ENCODE measurements around the gene ZNF860. TPM values are rescaled to one million over a fixed set of nuclear protein-coding genes. Genes with fewer than 3 reads are reported as not detected.

The ZNF860 gene
- total and polyA plus RNA-seq, 2 of the 4 experiments (the other 2 are of a cell fraction) = 0.18 to 0.26 TPM

- H4K20me1 ChIP-seq (ENCODE audit: insufficient read depth, low read length) = no peaks in the 10 kb centered on the region
- H3K27ac ChIP-seq (ENCODE audit: insufficient read depth, low read length) = no peak overlapping the region
- no TSS peak for BruUV-seq (replicated peaks)
- no peak overlapping the region for H3K4me2 ChIP-seq (ENCODE audit: low read depth, low read length)
- H3K9ac ChIP-seq (ENCODE audit: low read depth, low read length) = no peak overlapping the region
- no peak overlapping the region for H3K14ac ChIP-seq (replicated peaks; ENCODE audit: low read depth, low read length)
- TF ChIP-seq, protein P1, sequence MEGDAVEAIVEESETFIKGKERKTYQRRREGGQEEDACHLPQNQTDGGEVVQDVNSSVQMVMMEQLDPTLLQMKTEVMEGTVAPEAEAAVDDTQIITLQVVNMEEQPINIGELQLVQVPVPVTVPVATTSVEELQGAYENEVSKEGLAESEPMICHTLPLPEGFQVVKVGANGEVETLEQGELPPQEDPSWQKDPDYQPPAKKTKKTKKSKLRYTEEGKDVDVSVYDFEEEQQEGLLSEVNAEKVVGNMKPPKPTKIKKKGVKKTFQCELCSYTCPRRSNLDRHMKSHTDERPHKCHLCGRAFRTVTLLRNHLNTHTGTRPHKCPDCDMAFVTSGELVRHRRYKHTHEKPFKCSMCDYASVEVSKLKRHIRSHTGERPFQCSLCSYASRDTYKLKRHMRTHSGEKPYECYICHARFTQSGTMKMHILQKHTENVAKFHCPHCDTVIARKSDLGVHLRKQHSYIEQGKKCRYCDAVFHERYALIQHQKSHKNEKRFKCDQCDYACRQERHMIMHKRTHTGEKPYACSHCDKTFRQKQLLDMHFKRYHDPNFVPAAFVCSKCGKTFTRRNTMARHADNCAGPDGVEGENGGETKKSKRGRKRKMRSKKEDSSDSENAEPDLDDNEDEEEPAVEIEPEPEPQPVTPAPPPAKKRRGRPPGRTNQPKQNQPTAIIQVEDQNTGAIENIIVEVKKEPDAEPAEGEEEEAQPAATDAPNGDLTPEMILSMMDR (conservative IDR thresholded peaks at IDR 0.05; ENCODE audit: low read depth, low read length) = no peak
- TF ChIP-seq NFE2L2 (IDR thresholded peaks at IDR 0.05; ENCODE audit: low read depth, low read length) (no peak), RFX5 (IDR thresholded peaks at IDR 0.05; ENCODE audit: low read depth, low read length) (no peak), BHLHE40 (IDR thresholded peaks at IDR 0.05; ENCODE audit: low read depth, low read length) (no peak), CHD1 (IDR thresholded peaks at IDR 0.05; ENCODE audit: low read depth, low read length) (no peak), RCOR1 (IDR thresholded peaks at IDR 0.05; ENCODE audit: insufficient replicate concordance, low read length) (no peak), FOS (IDR thresholded peaks at IDR 0.05; ENCODE audit: low read depth, low read length) (no peak), MXI1 (IDR thresholded peaks at IDR 0.05; ENCODE audit: borderline replicate concordance, low read depth, low read length) (no peak), MAZ (IDR thresholded peaks at IDR 0.05; ENCODE audit: borderline replicate concordance, low read depth, low read length) (no peak), POLR2A (IDR thresholded peaks at IDR 0.05; ENCODE audit: low read depth, low read length) (no peak), MAFK (IDR thresholded peaks at IDR 0.05; ENCODE audit: low read depth, low read length) (no peak), SMC3 (IDR thresholded peaks at IDR 0.05; ENCODE audit: low read depth, low read length) (no peak), CEBPB (IDR thresholded peaks at IDR 0.05; ENCODE audit: low read depth, low read length) (no peak), ELK1 (IDR thresholded peaks at IDR 0.05; ENCODE audit: borderline replicate concordance, low read depth, low read length) (no peak)
- TF ChIP-seq, protein P2, sequence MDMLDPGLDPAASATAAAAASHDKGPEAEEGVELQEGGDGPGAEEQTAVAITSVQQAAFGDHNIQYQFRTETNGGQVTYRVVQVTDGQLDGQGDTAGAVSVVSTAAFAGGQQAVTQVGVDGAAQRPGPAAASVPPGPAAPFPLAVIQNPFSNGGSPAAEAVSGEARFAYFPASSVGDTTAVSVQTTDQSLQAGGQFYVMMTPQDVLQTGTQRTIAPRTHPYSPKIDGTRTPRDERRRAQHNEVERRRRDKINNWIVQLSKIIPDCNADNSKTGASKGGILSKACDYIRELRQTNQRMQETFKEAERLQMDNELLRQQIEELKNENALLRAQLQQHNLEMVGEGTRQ (IDR thresholded peaks at IDR 0.05; ENCODE audit: low read depth, low read length) = no peak
- H3K4me1 ChIP-seq (ENCODE audit: control insufficient read depth, insufficient read depth, low read length) = peaks cover 3% of the 10 kb centered on the region
- no peak overlapping the region for H3K18ac ChIP-seq (ENCODE audit: low read depth, low read length)
- intact Hi-C loops (cut with micrococcal nuclease) (no loop called here), in situ Hi-C loops (cut with MboI; ENCODE audit: low sequenced_read_pairs) (no loop called here), dilution Hi-C loops (cut with HindIII; ENCODE audit: low sequenced_read_pairs, unreplicated experiment) (no loop called here)
- H2BK15ac ChIP-seq (ENCODE audit: low read depth, low read length) = no peak overlapping the region
- H3K9me3 ChIP-seq (ENCODE audit: control insufficient read depth, insufficient read depth, low read length) = peaks cover 3% of the 10 kb centered on the region; the same call in 1 of the 2 replicates
- no peak overlapping the region for H4K5ac ChIP-seq (ENCODE audit: low read depth, low read length)
- H2BK120ac ChIP-seq (ENCODE audit: low read depth, low read length) = no peak overlapping the region
- WGBS, 2 experiments (ENCODE audit: extremely low coverage in 2 of 2, insufficient read length in 1 of 2) = no CpG with 5 or more reads among the region's 4 CpGs
- ChIA-PET POLR2A (ENCODE audit: unreplicated experiment) (interaction anchor here (0.5 to 0.6 kb wide), 2 partner anchors 108 to 381 kb away, joined by 3 to 9 read pairs; no protein-coding TSS in a partner anchor), CTCF (interaction anchor here (0.6 kb wide), 1 partner anchor 18 kb away, joined by 7 read pairs; no protein-coding TSS in a partner anchor)
- H3K56ac ChIP-seq (ENCODE audit: extremely low read depth, insufficient read depth, low read length) = no peak overlapping the region
- no peak for DNase-seq
- H3K79me1 ChIP-seq (ENCODE audit: low read depth in 1 of 2, low read length in 2 of 2) = peaks cover 4 to 9% of the 10 kb centered on the region in 2 experiments; a peak in 1 of 4 replicates
- ATAC-seq (ENCODE audit: low read depth) = no peak
- H3K4ac ChIP-seq (ENCODE audit: low read depth, low read length) = no peak overlapping the region
- no peak overlapping the region for H4K91ac ChIP-seq (ENCODE audit: insufficient read depth, low read depth, low read length)
- peaks cover 3% of the 10 kb centered on the region; the same call in 1 of the 2 replicates for H3K9me1 ChIP-seq (ENCODE audit: insufficient read depth, low read length)
- H3K36me3 ChIP-seq (ENCODE audit: control insufficient read depth, insufficient read depth, low read length) = no peaks in the 10 kb centered on the region
- no peak overlapping the region for H2AK9ac ChIP-seq (replicated peaks; ENCODE audit: low read depth, low read length, poor library complexity)
- no peak overlapping the region for H3K4me3 ChIP-seq (ENCODE audit: insufficient read depth, low read depth, low read length)
- no peak overlapping the region; the same call in 1 of the 2 replicates for H3K23ac ChIP-seq (ENCODE audit: low read depth, low read length)
- no peak overlapping the region for H2BK20ac ChIP-seq (ENCODE audit: low read depth, low read length)
- H2AK5ac ChIP-seq (ENCODE audit: low read depth, low read length) = no peak overlapping the region
- no peak overlapping the region for H4K8ac ChIP-seq (ENCODE audit: low read depth in 2 of 2, low read length in 2 of 2)
- H3K27me3 ChIP-seq (ENCODE audit: control insufficient read depth, insufficient read depth, low read length) = no peaks in the 10 kb centered on the region
- H2AFZ ChIP-seq (replicated peaks; ENCODE audit: low read length, poor library complexity) = no peak overlapping the region
- H2BK5ac ChIP-seq (ENCODE audit: low read depth, low read length, poor library complexity, severe bottlenecking) = no peak overlapping the region
Measured at GRCh38 chr3:31947162-31947561, 34.4 kb upstream of the ZNF860 start.

All from IMR-90 (cell line).